Measurements from ENCODE around the gene DSC2.

- TF ChIP-seq POU6F1 (CRISPR knock-in tag; IDR thresholded peaks at IDR 0.05; ENCODE audit: borderline replicate concordance, low read depth) (no peak), TOX (CRISPR knock-in tag; IDR thresholded peaks at IDR 0.05; ENCODE audit: borderline replicate concordance) (no peak), ZNF70 (CRISPR knock-in tag; IDR thresholded peaks at IDR 0.05) (no peak), ZC3H10 (CRISPR knock-in tag; IDR thresholded peaks at IDR 0.05) (no peak), GLIS3 (CRISPR knock-in tag; IDR thresholded peaks at IDR 0.05) (no peak)
These were observed 47.1 kb upstream of the DSC2 start for GRCh38 chr18:31149351-31149750.

Measured in SK-N-SH treated with all-trans-retinoic acid at 6 μM for 48 hours (cell line).